HG02678 (cell line): Measurements from ENCODE around the gene ACAP2.

Experiments
- ATAC-seq: cut with Tn5 transposase; IDR thresholded peaks from one replicate; pipeline ENCODE4 v1.9.1; 2021; ENCODE audit warnings: mild to moderate bottlenecking, moderate library complexity; ENCODE audit not compliant: unreplicated experiment

Gene ACAP2

DNA sequence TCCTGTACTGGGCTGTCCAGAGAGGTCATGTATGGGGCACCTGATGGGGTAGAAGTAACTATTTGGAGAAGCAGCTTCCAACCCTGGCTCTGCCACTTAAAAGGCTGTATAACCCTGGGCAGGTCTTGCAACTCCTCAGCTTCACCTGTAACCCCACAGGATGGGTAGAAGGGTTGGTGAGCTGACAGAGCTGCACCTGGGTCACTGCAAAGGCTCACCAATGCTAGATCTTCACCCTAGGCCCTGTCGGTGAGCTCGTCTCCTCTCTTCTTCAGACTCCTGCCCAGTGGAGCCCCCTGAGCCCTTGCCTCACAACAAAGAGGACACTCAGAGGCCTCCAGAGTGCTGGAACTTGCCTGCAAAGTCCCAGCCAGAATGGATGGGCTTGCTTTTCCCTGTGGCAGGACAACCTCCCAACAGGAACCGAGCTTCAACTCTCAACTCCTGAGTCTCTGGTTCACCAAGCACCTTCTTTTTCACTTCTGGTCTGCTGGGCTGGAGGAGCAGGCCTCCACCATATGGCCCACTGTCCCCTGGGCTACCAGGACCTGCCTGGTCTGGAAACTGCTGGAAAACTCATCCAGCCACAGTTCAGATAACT, 217.7 kb downstream of the ACAP2 start:
- no peak for ATAC-seq
